Measurements from ENCODE around the gene SYPL1. TPM values are rescaled to one million over a fixed set of nuclear protein-coding genes. Genes with fewer than 3 reads are reported as not detected.

The SYPL1 gene
- total RNA-seq, 1 donor from 2014 or later = 48.8 TPM

- peak overlapping the region; percentile 74 for H3K4me3 ChIP-seq
- peaks cover 33% of the 10 kb centered on the region for H3K4me1 Mint-ChIP-seq
- H3K4me2 ChIP-seq = peak overlapping the region; percentile 81
- peak overlapping the region; percentile 33 for H3K9ac ChIP-seq
- no peak for TF ChIP-seq EZH2phosphoT487 (IDR thresholded peaks at IDR 0.05)
- TF ChIP-seq CTCF (IDR thresholded peaks at IDR 0.05) = no peak
- no peak for TF ChIP-seq EZH2 (IDR thresholded peaks at IDR 0.05)
- H3K36me3 Mint-ChIP-seq = peaks cover 2% of the 10 kb centered on the region
- DNase-seq (ENCODE audit: low spot score) = peak; percentile 82
- H3K4me1 ChIP-seq = peaks cover 25% of the 10 kb centered on the region
- H3K4me3 Mint-ChIP-seq = peak overlapping the region; percentile 91
- H3K79me2 ChIP-seq (ENCODE audit: low read depth) = peaks cover 45% of the 10 kb centered on the region
- H3K27me3 Mint-ChIP-seq (ENCODE audit: insufficient read depth, low read depth) = peaks cover 2% of the 10 kb centered on the region
- peak overlapping the region; percentile 95 for H2AFZ ChIP-seq (replicated peaks)
- no peaks in the 10 kb centered on the region for H3K9me3 Mint-ChIP-seq
- H4K20me1 ChIP-seq (ENCODE audit: low read depth) = peaks cover 32% of the 10 kb centered on the region
- no peaks in the 10 kb centered on the region for H3K9me3 ChIP-seq (ENCODE audit: low read depth)
- peaks cover 8% of the 10 kb centered on the region for H3F3A ChIP-seq (ENCODE audit: low read depth)
- peak overlapping the region; percentile 42 for H3K27ac Mint-ChIP-seq
- H3K27me3 ChIP-seq = peaks cover 16% of the 10 kb centered on the region
- peak overlapping the region; percentile 73 for H3K27ac ChIP-seq
- H3K36me3 ChIP-seq = peaks cover 4% of the 10 kb centered on the region
Measured at GRCh38 chr7:106111655-106112117, 426 bp downstream of the SYPL1 start.

GRCh38 chr7:106110885-106111654 is 1.0 kb downstream of the SYPL1 start:
- peak overlapping the region; percentile 33 for H3K9ac ChIP-seq
- TF ChIP-seq EZH2phosphoT487 (IDR thresholded peaks at IDR 0.05) (no peak), EZH2 (IDR thresholded peaks at IDR 0.05) (no peak), CTCF (IDR thresholded peaks at IDR 0.05) (no peak)
- peak overlapping the region; percentile 91 for H3K4me3 Mint-ChIP-seq
- H3K9me3 ChIP-seq (ENCODE audit: low read depth) = no peaks in the 10 kb centered on the region
- peak overlapping the region; percentile 74 for H3K4me3 ChIP-seq
- peaks cover 2% of the 10 kb centered on the region for H3K27me3 Mint-ChIP-seq (ENCODE audit: insufficient read depth, low read depth)
- H3K27ac ChIP-seq = no peak overlapping the region
- peaks cover 25% of the 10 kb centered on the region for H3K4me1 ChIP-seq
- peak overlapping the region; percentile 42 for H3K27ac Mint-ChIP-seq
- H3K36me3 Mint-ChIP-seq = peaks cover 2% of the 10 kb centered on the region
- peaks cover 16% of the 10 kb centered on the region for H3K27me3 ChIP-seq
- peaks cover 4% of the 10 kb centered on the region for H3K36me3 ChIP-seq
- no peaks in the 10 kb centered on the region for H3K9me3 Mint-ChIP-seq
- H3F3A ChIP-seq (ENCODE audit: low read depth) = peaks cover 8% of the 10 kb centered on the region
- H4K20me1 ChIP-seq (ENCODE audit: low read depth) = peaks cover 32% of the 10 kb centered on the region
- peak overlapping the region; percentile 81 for H3K4me2 ChIP-seq
- peaks cover 51% of the 10 kb centered on the region for H3K79me2 ChIP-seq (ENCODE audit: low read depth)
- DNase-seq (ENCODE audit: low spot score) = peak; percentile 33
- H3K4me1 Mint-ChIP-seq = peaks cover 33% of the 10 kb centered on the region
- peak overlapping the region; percentile 95 for H2AFZ ChIP-seq (replicated peaks)

GRCh38 chr7:106110238-106110560 is 1.9 kb downstream of the SYPL1 start:
- no peak overlapping the region for H3K27ac ChIP-seq
- no peak for TF ChIP-seq CTCF (IDR thresholded peaks at IDR 0.05)
- peaks cover 4% of the 10 kb centered on the region for H3K36me3 Mint-ChIP-seq
- H3K4me1 Mint-ChIP-seq = peaks cover 33% of the 10 kb centered on the region
- peaks cover 8% of the 10 kb centered on the region for H3F3A ChIP-seq (ENCODE audit: low read depth)
- H3K4me3 ChIP-seq = peak overlapping the region; percentile 74
- H3K4me1 ChIP-seq = peaks cover 25% of the 10 kb centered on the region
- no peaks in the 10 kb centered on the region for H3K9me3 Mint-ChIP-seq
- peaks cover 2% of the 10 kb centered on the region for H3K27me3 Mint-ChIP-seq (ENCODE audit: insufficient read depth, low read depth)
- peaks cover 60% of the 10 kb centered on the region for H3K79me2 ChIP-seq (ENCODE audit: low read depth)
- no peak overlapping the region for H3K9ac ChIP-seq
- peak overlapping the region; percentile 81 for H3K4me2 ChIP-seq
- DNase-seq (ENCODE audit: low spot score) = no peak
- no peak overlapping the region for H3K27ac Mint-ChIP-seq
- no peaks in the 10 kb centered on the region for H3K9me3 ChIP-seq (ENCODE audit: low read depth)
- H3K27me3 ChIP-seq = peaks cover 16% of the 10 kb centered on the region
- peak overlapping the region; percentile 71 for H3K4me3 Mint-ChIP-seq
- peaks cover 4% of the 10 kb centered on the region for H3K36me3 ChIP-seq
- H4K20me1 ChIP-seq (ENCODE audit: low read depth) = peaks cover 40% of the 10 kb centered on the region
- H2AFZ ChIP-seq (replicated peaks) = no peak overlapping the region
